ENCODE data around the gene PRR30. TPM values are rescaled to one million over a fixed set of nuclear protein-coding genes. Genes with fewer than 3 reads are reported as not detected.
A peak's percentile ranks its signal among the peaks of the same experiment; 100 is the strongest.

Gene PRR30
- total and polyA plus RNA-seq, 2 of the 4 experiments (the other 2 are of a cell fraction) = not detected

GRCh38 chr2:27148801-27149439 is 9.7 kb upstream of the PRR30 start, which contains the start of gene TCF23:
Gene TCF23 (plus strand): TSS chr2:27149004. CDS start chr2:27149134, 130 bp downstream.
- CTCF ChIA-PET = interaction anchor here (0.5 to 0.6 kb wide), 2 partner anchors 13 to 21 kb away, joined by 3 to 5 read pairs; no protein-coding TSS in a partner anchor
- no peaks in the 10 kb centered on the region for H4K20me1 ChIP-seq (ENCODE audit: insufficient read depth, low read length)
- H3K14ac ChIP-seq (replicated peaks; ENCODE audit: low read depth, low read length) = no peak within 1 kb of the TSS
- H3K27me3 ChIP-seq (ENCODE audit: control insufficient read depth, insufficient read depth, low read length) = peaks cover 31% of the 10 kb centered on the region
- no TSS peak for BruUV-seq (replicated peaks)
- intact Hi-C loops (cut with micrococcal nuclease) (no loop called here), in situ Hi-C loops (cut with MboI; ENCODE audit: low sequenced_read_pairs) (no loop called here), dilution Hi-C loops (cut with HindIII; ENCODE audit: low sequenced_read_pairs, unreplicated experiment) (no loop called here)
- H3K4me1 ChIP-seq (ENCODE audit: control insufficient read depth, insufficient read depth, low read length) = no peaks in the 10 kb centered on the region
- no peaks in the 10 kb centered on the region for H3K9me3 ChIP-seq (ENCODE audit: control insufficient read depth, insufficient read depth, low read length)
- H4K91ac ChIP-seq (ENCODE audit: insufficient read depth, low read depth, low read length) = no peak within 1 kb of the TSS
- H3K4ac ChIP-seq (ENCODE audit: low read depth, low read length) = no peak within 1 kb of the TSS
- H3K36me3 ChIP-seq (ENCODE audit: control insufficient read depth, insufficient read depth, low read length) = no peaks in the 10 kb centered on the region
- no peak within 1 kb of the TSS for H4K5ac ChIP-seq (ENCODE audit: low read depth, low read length)
- no peak within 1 kb of the TSS for H2AK9ac ChIP-seq (replicated peaks; ENCODE audit: low read depth, low read length, poor library complexity)
- no peak within 1 kb of the TSS for H4K8ac ChIP-seq (ENCODE audit: low read depth in 2 of 2, low read length in 2 of 2)
- no peak within 1 kb of the TSS for H3K56ac ChIP-seq (ENCODE audit: extremely low read depth, insufficient read depth, low read length)
- peak within 1 kb of the TSS; percentile 5 for H2AFZ ChIP-seq (replicated peaks; ENCODE audit: low read length, poor library complexity)
- H3K27ac ChIP-seq (ENCODE audit: insufficient read depth, low read length) = no peak within 1 kb of the TSS
- ATAC-seq (ENCODE audit: low read depth) (no peak), DNase-seq (no peak)
- no peak within 1 kb of the TSS for H2BK5ac ChIP-seq (ENCODE audit: low read depth, low read length, poor library complexity, severe bottlenecking)
- no peak within 1 kb of the TSS for H2AK5ac ChIP-seq (ENCODE audit: low read depth, low read length)
- H2BK20ac ChIP-seq (ENCODE audit: low read depth, low read length) = no peak within 1 kb of the TSS
- no peak within 1 kb of the TSS for H2BK15ac ChIP-seq (ENCODE audit: low read depth, low read length)
- WGBS, 2 experiments (ENCODE audit: extremely low coverage in 2 of 2, insufficient read length in 1 of 2) = 51% methylated on average over 7 of the region's 12 CpGs; no CpG with 5 or more reads in 1 of the 2 experiments
- no peak within 1 kb of the TSS for H3K23ac ChIP-seq (ENCODE audit: low read depth, low read length)
- POLR2A ChIA-PET (ENCODE audit: unreplicated experiment) = no interaction called here
- H3K4me3 ChIP-seq (ENCODE audit: insufficient read depth, low read depth, low read length) = no peak within 1 kb of the TSS
- no peak within 1 kb of the TSS for H3K9ac ChIP-seq (ENCODE audit: low read depth, low read length)
- no peaks in the 10 kb centered on the region; the same call in 1 of the 2 replicates for H3K9me1 ChIP-seq (ENCODE audit: insufficient read depth, low read length)
- no peaks in the 10 kb centered on the region for H3K79me1 ChIP-seq (ENCODE audit: low read depth in 1 of 2, low read length in 2 of 2)
- TF ChIP-seq NFE2L2 (IDR thresholded peaks at IDR 0.05; ENCODE audit: low read depth, low read length) = no peak
- no peak for TF ChIP-seq BHLHE40 (IDR thresholded peaks at IDR 0.05; ENCODE audit: low read depth, low read length)
- no peak for TF ChIP-seq MAFK (IDR thresholded peaks at IDR 0.05; ENCODE audit: low read depth, low read length)
- TF ChIP-seq RFX5 (IDR thresholded peaks at IDR 0.05; ENCODE audit: low read depth, low read length) = no peak
- TF ChIP-seq CEBPB (IDR thresholded peaks at IDR 0.05; ENCODE audit: low read depth, low read length) = no peak
- no peak for TF ChIP-seq MAZ (IDR thresholded peaks at IDR 0.05; ENCODE audit: borderline replicate concordance, low read depth, low read length)
- no peak for TF ChIP-seq CTCF (conservative IDR thresholded peaks at IDR 0.05; ENCODE audit: low read depth, low read length)
- TF ChIP-seq CHD1 (IDR thresholded peaks at IDR 0.05; ENCODE audit: low read depth, low read length) = no peak
- no peak for TF ChIP-seq RCOR1 (IDR thresholded peaks at IDR 0.05; ENCODE audit: insufficient replicate concordance, low read length)
- no peak for TF ChIP-seq RAD21 (IDR thresholded peaks at IDR 0.05; ENCODE audit: low read length)
- no peak for TF ChIP-seq FOS (IDR thresholded peaks at IDR 0.05; ENCODE audit: low read depth, low read length)
- no peak for TF ChIP-seq USF2 (IDR thresholded peaks at IDR 0.05; ENCODE audit: low read depth, low read length)
- no peak for TF ChIP-seq SMC3 (IDR thresholded peaks at IDR 0.05; ENCODE audit: low read depth, low read length)
- TF ChIP-seq ELK1 (IDR thresholded peaks at IDR 0.05; ENCODE audit: borderline replicate concordance, low read depth, low read length) = no peak
- no peak for TF ChIP-seq MXI1 (IDR thresholded peaks at IDR 0.05; ENCODE audit: borderline replicate concordance, low read depth, low read length)
- TF ChIP-seq POLR2A (IDR thresholded peaks at IDR 0.05; ENCODE audit: low read depth, low read length) = no peak
- H3K18ac ChIP-seq (ENCODE audit: low read depth, low read length) = no peak within 1 kb of the TSS
- no peak within 1 kb of the TSS for H2BK120ac ChIP-seq (ENCODE audit: low read depth, low read length)
- no peak within 1 kb of the TSS for H3K4me2 ChIP-seq (ENCODE audit: low read depth, low read length)

Data from IMR-90 (cell line).